Fibroblast of lung (primary cell): ENCODE data around the gene PSMA5.

Experiments
- EZH2 ChIP-seq: IDR thresholded peaks from 2 replicates; pipeline ENCODE4 v1.5.1; 2012; ENCODE audit warnings: low read length, control low read depth, mild to moderate bottlenecking; ENCODE audit errors: missing control alignments
- TF ChIP-seq, protein P1 (sequence below), 2 donors: IDR thresholded peaks in 1 of 2; conservative IDR thresholded peaks in 1 of 2; 1 replicate in 1 of 2; 2 replicates in 1 of 2; pipeline ENCODE4 v1.5.1; 2011 to 2012; ENCODE audit warnings: low read length in 2 of 2, control low read depth in 1 of 2, inconsistent platforms in 1 of 2, low read depth in 1 of 2, mild to moderate bottlenecking in 1 of 2

GRCh38 chr1:109361069-109361468 lies 65.2 kb downstream of the PSMA5 start:
- TF ChIP-seq EZH2, result no peak
- TF ChIP-seq, protein P1, sequence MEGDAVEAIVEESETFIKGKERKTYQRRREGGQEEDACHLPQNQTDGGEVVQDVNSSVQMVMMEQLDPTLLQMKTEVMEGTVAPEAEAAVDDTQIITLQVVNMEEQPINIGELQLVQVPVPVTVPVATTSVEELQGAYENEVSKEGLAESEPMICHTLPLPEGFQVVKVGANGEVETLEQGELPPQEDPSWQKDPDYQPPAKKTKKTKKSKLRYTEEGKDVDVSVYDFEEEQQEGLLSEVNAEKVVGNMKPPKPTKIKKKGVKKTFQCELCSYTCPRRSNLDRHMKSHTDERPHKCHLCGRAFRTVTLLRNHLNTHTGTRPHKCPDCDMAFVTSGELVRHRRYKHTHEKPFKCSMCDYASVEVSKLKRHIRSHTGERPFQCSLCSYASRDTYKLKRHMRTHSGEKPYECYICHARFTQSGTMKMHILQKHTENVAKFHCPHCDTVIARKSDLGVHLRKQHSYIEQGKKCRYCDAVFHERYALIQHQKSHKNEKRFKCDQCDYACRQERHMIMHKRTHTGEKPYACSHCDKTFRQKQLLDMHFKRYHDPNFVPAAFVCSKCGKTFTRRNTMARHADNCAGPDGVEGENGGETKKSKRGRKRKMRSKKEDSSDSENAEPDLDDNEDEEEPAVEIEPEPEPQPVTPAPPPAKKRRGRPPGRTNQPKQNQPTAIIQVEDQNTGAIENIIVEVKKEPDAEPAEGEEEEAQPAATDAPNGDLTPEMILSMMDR (conservative IDR thresholded peaks at IDR 0.05 in 1 of 2, IDR thresholded peaks at IDR 0.05 in 1 of 2; ENCODE audit: low read depth in 1 of 2, low read length in 2 of 2), result no peak
